Lower lobe of right lung (tissue), 2 donors: Measurements from ENCODE around the gene EXOG. TPM values are rescaled to one million over a fixed set of nuclear protein-coding genes. Genes with fewer than 3 reads are reported as not detected.

Experiments
- ATAC-seq, 2 donors: fragments of 200-7000 bp; cut with Tn5 transposase; one replicate each; pipeline ENCODE4 v1.9.1; 2020 to 2022; ENCODE audit warnings: mild to moderate bottlenecking in 2 of 2, moderate library complexity in 2 of 2
- DNase-seq: peaks from one replicate; pipeline ENCODE4 v3.0.0-alpha.2; 2020
- H3K27ac ChIP-seq: fragments of 200-600 bp; one replicate; pipeline ENCODE4 v1.8.0; 2022
- H3K27me3 ChIP-seq: fragments of 200-600 bp; one replicate; pipeline ENCODE4 v1.8.0; 2022; ENCODE audit warnings: low read depth
- H3K36me3 ChIP-seq: fragments of 200-600 bp; one replicate; pipeline ENCODE4 v1.8.0; 2022; ENCODE audit warnings: mild to moderate bottlenecking
- H3K4me1 ChIP-seq: fragments of 200-600 bp; one replicate; pipeline ENCODE4 v1.8.0; 2022
- H3K4me3 ChIP-seq: fragments of 200-600 bp; one replicate; pipeline ENCODE4 v1.8.0; 2022; ENCODE audit warnings: mild to moderate bottlenecking
- H3K9me3 ChIP-seq: fragments of 200-600 bp; one replicate; pipeline ENCODE4 v1.8.0; 2022
- CTCF ChIP-seq: fragments of 200-600 bp; IDR thresholded peaks from one replicate; pipeline ENCODE4 v1.8.0; 2022; ENCODE audit warnings: antibody characterized with exemption, mild to moderate bottlenecking
- intact Hi-C: fragments of 100-400 bp; cut with DNase I; formaldehyde crosslinking; loops from one replicate; pipeline ENCODE4 v1.11.0; 2022
- total RNA-seq: library from RNA; stranded (reverse); fragmentation: NEBNext Ultra II Directional; extraction: Animal tissue kit (Norgen Biotek cat#: 25700); gene quantifications from one replicate; pipeline ENCODE4 v1.2.1, GENCODE V29; 2021
- donor health status: DM: no; HTN: yes; CAD: no; lungs with severe emphysema.

The EXOG gene
- total RNA-seq, 1 donor from 2014 or later: 12.3 TPM

- DNase-seq (no peak), ATAC-seq (no peak)
- intact Hi-C loops: no loop called here
- H3K36me3 ChIP-seq: peaks cover 21% of the 10 kb centered on the region
- no peak for TF ChIP-seq CTCF
- no peak overlapping the region for H3K4me3 ChIP-seq
- H3K27me3 ChIP-seq: no peaks in the 10 kb centered on the region
- H3K9me3 ChIP-seq: no peaks in the 10 kb centered on the region
- H3K27ac ChIP-seq: no peak overlapping the region
- peaks cover 22% of the 10 kb centered on the region for H3K4me1 ChIP-seq
Observed at GRCh38 chr3:38475716-38476115, 20.4 kb upstream of the EXOG start.

- ATAC-seq: no peak
- intact Hi-C loops: no loop called here
- DNase-seq: no peak
- H3K27ac ChIP-seq: no peak overlapping the region
- H3K9me3 ChIP-seq: no peaks in the 10 kb centered on the region
- no peak for TF ChIP-seq CTCF
- H3K27me3 ChIP-seq: no peaks in the 10 kb centered on the region
- peaks cover 26% of the 10 kb centered on the region for H3K36me3 ChIP-seq
- no peak overlapping the region for H3K4me3 ChIP-seq
- H3K4me1 ChIP-seq: peaks cover 22% of the 10 kb centered on the region
Observed at GRCh38 chr3:38476157-38476756, 19.9 kb upstream of the EXOG start.

GRCh38 chr3:38477057-38477820, 18.9 kb upstream of the EXOG start:
- no peak for ATAC-seq
- peaks cover 36% of the 10 kb centered on the region for H3K36me3 ChIP-seq
- intact Hi-C loops: no loop called here
- H3K4me3 ChIP-seq: no peak overlapping the region
- H3K27me3 ChIP-seq: no peaks in the 10 kb centered on the region
- DNase-seq: no peak
- no peak for TF ChIP-seq CTCF
- no peak overlapping the region for H3K27ac ChIP-seq
- no peaks in the 10 kb centered on the region for H3K9me3 ChIP-seq
- H3K4me1 ChIP-seq: peaks cover 13% of the 10 kb centered on the region

GRCh38 chr3:38477839-38478450, 18.2 kb upstream of the EXOG start:
- H3K4me1 ChIP-seq: peaks cover 6% of the 10 kb centered on the region
- no peak for DNase-seq
- intact Hi-C loops: no loop called here
- H3K4me3 ChIP-seq: no peak overlapping the region
- no peaks in the 10 kb centered on the region for H3K9me3 ChIP-seq
- H3K36me3 ChIP-seq: peaks cover 43% of the 10 kb centered on the region
- ATAC-seq: no peak
- no peak for TF ChIP-seq CTCF
- H3K27me3 ChIP-seq: no peaks in the 10 kb centered on the region
- no peak overlapping the region for H3K27ac ChIP-seq

GRCh38 chr3:38478901-38479300, 17.2 kb upstream of the EXOG start:
- peaks cover 53% of the 10 kb centered on the region for H3K36me3 ChIP-seq
- TF ChIP-seq CTCF: no peak
- no peaks in the 10 kb centered on the region for H3K27me3 ChIP-seq
- no peak overlapping the region for H3K27ac ChIP-seq
- H3K4me3 ChIP-seq: no peak overlapping the region
- no peaks in the 10 kb centered on the region for H3K9me3 ChIP-seq
- intact Hi-C loops: no loop called here
- no peak for DNase-seq
- ATAC-seq: no peak
- no peaks in the 10 kb centered on the region for H3K4me1 ChIP-seq
